Stimulated activated CD8-positive, alpha-beta memory T cell treated with anti-CD3 and anti-CD28 coated beads, Interleukin-4, amount 100 ng/mL, for 24 hours (primary cell): ENCODE results near the gene ARHGEF4.

Experiments
- DNase-seq: peaks from one replicate; pipeline ENCODE4 v3.0.0-alpha.2; 2020; ENCODE audit warnings: low read depth

The ARHGEF4 gene

GRCh38 chr2:130819608-130820278 is 17.0 kb upstream of the ARHGEF4 start:
- no peak for DNase-seq

GRCh38 chr2:130820279-130820861 is 16.3 kb upstream of the ARHGEF4 start:
- no peak for DNase-seq

GRCh38 chr2:130821867-130822266 is 14.8 kb upstream of the ARHGEF4 start:
- no peak for DNase-seq

GRCh38 chr2:130822766-130823165 is 13.9 kb upstream of the ARHGEF4 start:
- DNase-seq: no peak

GRCh38 chr2:130823171-130823885 is 13.4 kb upstream of the ARHGEF4 start:
- no peak for DNase-seq

- no peak for DNase-seq
These were observed 12.7 kb upstream of the ARHGEF4 start for GRCh38 chr2:130823886-130824491.

GRCh38 chr2:130824492-130825061 is 12.1 kb upstream of the ARHGEF4 start:
- peak; percentile 33 for DNase-seq

GRCh38 chr2:130825231-130825965 is 11.3 kb upstream of the ARHGEF4 start:
- DNase-seq: no peak

- DNase-seq: no peak
These were observed 10.8 kb upstream of the ARHGEF4 start for GRCh38 chr2:130825966-130826253.

GRCh38 chr2:130826419-130826818 is 10.3 kb upstream of the ARHGEF4 start:
- no peak for DNase-seq

GRCh38 chr2:130826821-130827501 is 9.8 kb upstream of the ARHGEF4 start:
- no peak for DNase-seq

- no peak for DNase-seq
These were observed 9.0 kb upstream of the ARHGEF4 start for GRCh38 chr2:130827502-130828251.

GRCh38 chr2:130828461-130828860 is 8.3 kb upstream of the ARHGEF4 start:
- DNase-seq: no peak

- DNase-seq: no peak
These were observed 7.7 kb upstream of the ARHGEF4 start for GRCh38 chr2:130829015-130829414.

GRCh38 chr2:130830538-130830937 is 6.2 kb upstream of the ARHGEF4 start:
- no peak for DNase-seq

- no peak for DNase-seq
These were observed 5.4 kb upstream of the ARHGEF4 start for GRCh38 chr2:130831356-130831755.

GRCh38 chr2:130832296-130832940 is 4.3 kb upstream of the ARHGEF4 start:
- no peak for DNase-seq

GRCh38 chr2:130834091-130834930 is 2.4 kb upstream of the ARHGEF4 start:
- DNase-seq: no peak
